Bronchial smooth muscle cell (primary cell): ENCODE results near the gene GADD45G. TPM values are rescaled to one million over a fixed set of nuclear protein-coding genes. Genes with fewer than 3 reads are reported as not detected.

ENCODE experiments used
- total RNA-seq: library from RNA; depleted of rRNA; stranded (reverse); fragments of >200 nt; gene quantifications from 2 replicates; pipeline ENCODE4 v1.2.1, GENCODE V29; 2014

GADD45G gene, protein sequence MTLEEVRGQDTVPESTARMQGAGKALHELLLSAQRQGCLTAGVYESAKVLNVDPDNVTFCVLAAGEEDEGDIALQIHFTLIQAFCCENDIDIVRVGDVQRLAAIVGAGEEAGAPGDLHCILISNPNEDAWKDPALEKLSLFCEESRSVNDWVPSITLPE
- total RNA-seq: 0.32 and 3.3 TPM in 2 replicates

DNA sequence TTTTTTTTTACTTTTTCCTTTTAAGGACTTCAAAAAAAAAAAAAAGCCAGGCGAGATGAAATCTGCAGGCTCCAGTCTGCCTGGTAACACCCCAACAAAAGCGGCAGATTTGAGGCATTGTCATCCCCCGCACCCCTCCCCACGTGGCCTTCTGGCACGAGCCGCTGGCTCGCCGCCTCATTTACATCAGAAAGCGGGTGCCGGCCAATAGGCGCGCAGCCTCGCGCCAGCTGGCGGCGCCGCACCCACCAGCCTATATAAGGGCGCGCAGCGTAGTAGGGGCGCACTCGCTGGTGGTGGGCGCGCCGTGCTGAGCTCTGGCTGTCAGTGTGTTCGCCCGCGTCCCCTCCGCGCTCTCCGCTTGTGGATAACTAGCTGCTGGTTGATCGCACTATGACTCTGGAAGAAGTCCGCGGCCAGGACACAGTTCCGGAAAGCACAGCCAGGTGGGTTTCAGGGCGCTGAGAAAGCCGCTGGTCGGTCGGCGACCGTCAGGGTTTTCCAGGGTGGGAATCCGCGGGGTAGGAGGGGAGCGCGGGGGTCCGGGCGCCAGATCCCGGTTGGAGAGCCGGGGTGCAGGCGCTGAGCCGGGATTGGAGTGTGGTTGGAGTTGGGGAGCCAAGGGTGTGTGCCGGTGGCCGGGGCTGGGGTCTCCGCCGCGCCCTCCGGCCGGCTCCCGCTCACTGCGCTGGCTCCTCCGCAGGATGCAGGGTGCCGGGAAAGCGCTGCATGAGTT is at the start of gene GADD45G:
GADD45G (plus strand) TSS at position 284 of the 736 bp plus-strand sequence; CDS start at position 394, 110 bp downstream.

Other genes starting within 250 kb of the GADD45G start
- under 0.01 and 0.09 TPM in 2 replicates for gene SEMA4D, start 106.9 kb upstream of the GADD45G start, total RNA-seq